GM23338 (cell line): ENCODE measurements around the gene NEURL1B. TPM values are rescaled to one million over a fixed set of nuclear protein-coding genes. Genes with fewer than 3 reads are reported as not detected.

Source experiments
- ATAC-seq: fragments of 200-7000 bp; cut with Tn5 transposase; 3 replicates; pipeline ENCODE4 v1.9.1; 2020
- DNase-seq: peaks from one replicate; pipeline ENCODE4 v3.0.0-alpha.2; 2015; ENCODE audit warnings: low spot score
- H2AFZ ChIP-seq: fragments of 200-600 bp; sonication (generic); 2 replicates; pipeline ENCODE4 v1.8.0; 2016; ENCODE audit warnings: antibody characterized with exemption, mild to moderate bottlenecking, moderate library complexity
- H3F3A ChIP-seq: fragments of 200-600 bp; sonication (generic); replicated peaks from 2 replicates; pipeline ENCODE4 v1.8.0; 2017; ENCODE audit warnings: antibody characterized with exemption, mixed run types, low read depth
- H3K27ac ChIP-seq: fragments of 200-600 bp; sonication (generic); 2 replicates; pipeline ENCODE4 v1.6.1; 2016; ENCODE audit warnings: low read depth
- H3K27me3 ChIP-seq: fragments of 200-600 bp; sonication (generic); 2 replicates; pipeline ENCODE4 v1.8.0; 2016; ENCODE audit warnings: mild to moderate bottlenecking, mixed run types, moderate library complexity; ENCODE audit not compliant: insufficient read depth
- H3K36me3 ChIP-seq: fragments of 200-600 bp; sonication (generic); 2 replicates; pipeline ENCODE4 v1.8.0; 2016; ENCODE audit warnings: mild to moderate bottlenecking; ENCODE audit not compliant: insufficient read depth
- H3K4me1 ChIP-seq: fragments of 200-600 bp; sonication (generic); 2 replicates; pipeline ENCODE4 v1.8.0; 2016; ENCODE audit warnings: mild to moderate bottlenecking, moderate library complexity; ENCODE audit not compliant: insufficient read depth
- H3K4me2 ChIP-seq: fragments of 200-600 bp; sonication (generic); 2 replicates; pipeline ENCODE4 v1.7.1; 2017; ENCODE audit warnings: mixed run types
- H3K4me3 ChIP-seq: fragments of 200-600 bp; sonication (generic); 2 replicates; pipeline ENCODE4 v1.6.1; 2016; ENCODE audit warnings: mixed run types
- H3K79me2 ChIP-seq: fragments of 200-600 bp; sonication (generic); replicated peaks from 2 replicates; pipeline ENCODE4 v1.8.0; 2017; ENCODE audit warnings: mild to moderate bottlenecking; ENCODE audit not compliant: insufficient read depth
- H3K9me2 ChIP-seq: fragments of 200-600 bp; sonication (generic); 2 replicates; pipeline ENCODE4 v1.8.0; 2017; ENCODE audit not compliant: insufficient read depth
- H4K20me1 ChIP-seq: fragments of 200-600 bp; sonication (generic); replicated peaks from 2 replicates; pipeline ENCODE4 v1.8.0; 2017; ENCODE audit warnings: mild to moderate bottlenecking; ENCODE audit not compliant: insufficient read depth
- H3K27ac Mint-ChIP-seq: 2 replicates; pipeline ENCODE4 v1.8.0; 2020; ENCODE audit warnings: inconsistent platforms, mild to moderate bottlenecking, moderate library complexity, mixed read lengths
- H3K27me3 Mint-ChIP-seq: 3 replicates; pipeline ENCODE4 v1.8.0; 2022; ENCODE audit warnings: low read depth, mild to moderate bottlenecking, moderate library complexity, mixed read lengths, inconsistent platforms; ENCODE audit not compliant: insufficient read depth, poor library complexity
- H3K36me3 Mint-ChIP-seq: 3 replicates; pipeline ENCODE4 v1.8.0; 2021; ENCODE audit warnings: low read depth, mild to moderate bottlenecking, inconsistent platforms, moderate library complexity, mixed read lengths
- H3K4me1 Mint-ChIP-seq: 3 replicates; pipeline ENCODE4 v1.8.0; 2020; ENCODE audit warnings: mild to moderate bottlenecking, inconsistent platforms, mixed read lengths
- H3K4me3 Mint-ChIP-seq: 3 replicates; pipeline ENCODE4 v1.8.0; 2021; ENCODE audit warnings: moderate library complexity, mild to moderate bottlenecking, inconsistent platforms, mixed read lengths
- H3K9me3 Mint-ChIP-seq: 3 replicates; pipeline ENCODE4 v1.8.0; 2020; ENCODE audit warnings: moderate library complexity, mild to moderate bottlenecking, inconsistent platforms, mixed read lengths
- CREB1 ChIP-seq: fragments of 250-450 bp; sonication (Bioruptor Pico); IDR thresholded peaks from 2 replicates; pipeline ENCODE4 v1.5.0; 2020; ENCODE audit warnings: low read depth, mild to moderate bottlenecking, moderate library complexity
- ETS1 ChIP-seq: IDR thresholded peaks from 2 replicates; pipeline ENCODE4 v1.6.1; 2016; ENCODE audit warnings: antibody characterized with exemption
- EZH2 ChIP-seq: fragments of 200-600 bp; sonication (generic); IDR thresholded peaks from one replicate; pipeline ENCODE4 v1.8.0; 2017; ENCODE audit warnings: antibody characterized with exemption, mild to moderate bottlenecking, low read depth; ENCODE audit not compliant: unreplicated experiment
- EZH2phosphoT487 ChIP-seq: fragments of 200-600 bp; sonication (generic); IDR thresholded peaks from one replicate; pipeline ENCODE4 v1.8.1; 2018; ENCODE audit warnings: antibody characterized with exemption; ENCODE audit not compliant: unreplicated experiment
- JUNB ChIP-seq: IDR thresholded peaks from one replicate; pipeline ENCODE4 v1.6.1; 2016; ENCODE audit warnings: antibody characterized with exemption; ENCODE audit not compliant: unreplicated experiment
- NANOG ChIP-seq: IDR thresholded peaks from 2 replicates; pipeline ENCODE4 v1.6.1; 2016; ENCODE audit warnings: antibody characterized with exemption, borderline replicate concordance
- POLR2AphosphoS5 ChIP-seq: IDR thresholded peaks from 2 replicates; pipeline ENCODE4 v1.6.1; 2016; ENCODE audit warnings: antibody characterized with exemption, low read depth
- STAT1 ChIP-seq: IDR thresholded peaks from one replicate; pipeline ENCODE4 v1.6.1; 2016; ENCODE audit warnings: antibody characterized with exemption; ENCODE audit not compliant: unreplicated experiment
- ZNF114 ChIP-seq: fragments of 250-450 bp; sonication (Bioruptor Pico); IDR thresholded peaks from 2 replicates; pipeline ENCODE4 v1.5.0; 2020; ENCODE audit warnings: mild to moderate bottlenecking, moderate library complexity
- ZNF331 ChIP-seq: fragments of 250-450 bp; sonication (Bioruptor Pico); IDR thresholded peaks from 2 replicates; pipeline ENCODE4 v1.5.0; 2020; ENCODE audit warnings: low read depth, mild to moderate bottlenecking, moderate library complexity
- polyA plus RNA-seq: library from polyadenylated mRNA; unstranded; fragments of >200 nt; fragmentation: Nextera tagmentation; extraction: Ambion mirVana; gene quantifications from 2 replicates; pipeline ENCODE4 v1.2.1, GENCODE V29; 2016
- total RNA-seq: library from RNA; depleted of rRNA; stranded (reverse); fragments of >200 nt; shearing (Covaris generic); gene quantifications from 2 replicates; pipeline ENCODE4 v1.2.3, GENCODE V29; 2014
- TF ChIP-seq, protein P1 (sequence below): IDR thresholded peaks from one replicate; pipeline ENCODE4 v1.6.1; 2018; ENCODE audit warnings: antibody characterized with exemption; ENCODE audit not compliant: unreplicated experiment
- TF ChIP-seq, protein P2 (sequence below), 2 experiments: fragments of 200-600 bp in 1 of 2; sonication (generic) in 1 of 2; conservative IDR thresholded peaks; 2 replicates each; pipeline versions ENCODE4 v1.5.1 to v1.6.1; 2016 to 2017; ENCODE audit warnings: antibody characterized with exemption in 2 of 2, low read depth in 2 of 2, mild to moderate bottlenecking in 2 of 2, moderate library complexity in 1 of 2
- TF ChIP-seq, protein P3 (sequence below): fragments of 250-450 bp; sonication (Bioruptor Pico); IDR thresholded peaks from 2 replicates; pipeline ENCODE4 v1.5.0; 2020; ENCODE audit warnings: mild to moderate bottlenecking, moderate library complexity

NEURL1B gene
- total and polyA plus RNA-seq, 2 experiments from 2014 or later, result 1.9 to 13.3 TPM

DNA sequence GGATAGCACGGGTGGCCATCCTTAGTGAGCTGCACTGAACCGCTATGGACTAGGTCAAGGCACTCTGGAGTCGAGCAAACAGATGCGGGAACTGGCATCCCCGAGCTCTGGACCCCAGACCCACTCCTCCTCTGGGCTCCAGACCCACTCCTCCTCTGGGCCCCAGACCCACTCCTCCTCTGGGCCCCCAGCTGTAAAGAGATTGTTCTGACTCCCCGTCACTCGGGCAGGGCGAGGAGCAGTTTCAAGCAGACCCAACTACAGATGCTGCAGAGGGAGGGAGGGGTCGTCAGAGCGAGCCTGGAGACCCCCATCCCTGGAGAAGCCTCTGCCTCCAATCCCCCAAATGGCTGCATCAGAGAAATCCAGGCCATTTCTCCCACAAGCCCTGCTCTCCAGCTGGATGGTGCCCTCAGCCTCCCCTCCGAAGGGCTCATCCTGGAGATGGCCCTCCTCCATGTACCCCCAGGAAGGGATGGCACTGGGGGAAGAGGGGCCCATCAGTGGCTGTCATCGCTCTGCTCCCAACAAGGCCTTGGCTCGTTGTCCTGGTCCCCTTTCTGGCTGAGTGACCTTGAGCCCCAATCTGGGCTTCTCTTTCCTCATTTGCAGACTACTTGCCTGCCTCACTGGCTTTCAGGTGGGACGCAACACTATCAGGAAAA lies 91.3 kb downstream of the NEURL1B start:
- no peak overlapping the region for H3K4me3 Mint-ChIP-seq
- Histone ChIP-seq H3F3A (no peaks in the 10 kb centered on the region), H3K27ac (no peak overlapping the region), H3K4me2 (no peak overlapping the region), H3K9me2 (no peaks in the 10 kb centered on the region), H3K4me1 (no peaks in the 10 kb centered on the region), H4K20me1 (no peaks in the 10 kb centered on the region), H3K79me2 (no peaks in the 10 kb centered on the region), H3K27me3 (no peaks in the 10 kb centered on the region), H3K4me3 (no peak overlapping the region), H3K36me3 (no peaks in the 10 kb centered on the region), H2AFZ (no peak overlapping the region)
- peaks cover 7% of the 10 kb centered on the region for H3K27me3 Mint-ChIP-seq
- no peaks in the 10 kb centered on the region for H3K9me3 Mint-ChIP-seq
- no peaks in the 10 kb centered on the region for H3K4me1 Mint-ChIP-seq
- H3K27ac Mint-ChIP-seq, result no peak overlapping the region
- TF ChIP-seq, protein P1, sequence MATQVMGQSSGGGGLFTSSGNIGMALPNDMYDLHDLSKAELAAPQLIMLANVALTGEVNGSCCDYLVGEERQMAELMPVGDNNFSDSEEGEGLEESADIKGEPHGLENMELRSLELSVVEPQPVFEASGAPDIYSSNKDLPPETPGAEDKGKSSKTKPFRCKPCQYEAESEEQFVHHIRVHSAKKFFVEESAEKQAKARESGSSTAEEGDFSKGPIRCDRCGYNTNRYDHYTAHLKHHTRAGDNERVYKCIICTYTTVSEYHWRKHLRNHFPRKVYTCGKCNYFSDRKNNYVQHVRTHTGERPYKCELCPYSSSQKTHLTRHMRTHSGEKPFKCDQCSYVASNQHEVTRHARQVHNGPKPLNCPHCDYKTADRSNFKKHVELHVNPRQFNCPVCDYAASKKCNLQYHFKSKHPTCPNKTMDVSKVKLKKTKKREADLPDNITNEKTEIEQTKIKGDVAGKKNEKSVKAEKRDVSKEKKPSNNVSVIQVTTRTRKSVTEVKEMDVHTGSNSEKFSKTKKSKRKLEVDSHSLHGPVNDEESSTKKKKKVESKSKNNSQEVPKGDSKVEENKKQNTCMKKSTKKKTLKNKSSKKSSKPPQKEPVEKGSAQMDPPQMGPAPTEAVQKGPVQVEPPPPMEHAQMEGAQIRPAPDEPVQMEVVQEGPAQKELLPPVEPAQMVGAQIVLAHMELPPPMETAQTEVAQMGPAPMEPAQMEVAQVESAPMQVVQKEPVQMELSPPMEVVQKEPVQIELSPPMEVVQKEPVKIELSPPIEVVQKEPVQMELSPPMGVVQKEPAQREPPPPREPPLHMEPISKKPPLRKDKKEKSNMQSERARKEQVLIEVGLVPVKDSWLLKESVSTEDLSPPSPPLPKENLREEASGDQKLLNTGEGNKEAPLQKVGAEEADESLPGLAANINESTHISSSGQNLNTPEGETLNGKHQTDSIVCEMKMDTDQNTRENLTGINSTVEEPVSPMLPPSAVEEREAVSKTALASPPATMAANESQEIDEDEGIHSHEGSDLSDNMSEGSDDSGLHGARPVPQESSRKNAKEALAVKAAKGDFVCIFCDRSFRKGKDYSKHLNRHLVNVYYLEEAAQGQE, result no peak
- no peak for TF ChIP-seq POLR2AphosphoS5
- TF ChIP-seq ZNF331, result no peak
- no peak for TF ChIP-seq EZH2phosphoT487
- TF ChIP-seq NANOG, result no peak
- no peak for TF ChIP-seq STAT1
- TF ChIP-seq ETS1, result no peak
- no peak for TF ChIP-seq EZH2
- TF ChIP-seq ZNF114 (CRISPR knock-in tag), result no peak
- TF ChIP-seq JUNB, result no peak
- TF ChIP-seq, protein P2, sequence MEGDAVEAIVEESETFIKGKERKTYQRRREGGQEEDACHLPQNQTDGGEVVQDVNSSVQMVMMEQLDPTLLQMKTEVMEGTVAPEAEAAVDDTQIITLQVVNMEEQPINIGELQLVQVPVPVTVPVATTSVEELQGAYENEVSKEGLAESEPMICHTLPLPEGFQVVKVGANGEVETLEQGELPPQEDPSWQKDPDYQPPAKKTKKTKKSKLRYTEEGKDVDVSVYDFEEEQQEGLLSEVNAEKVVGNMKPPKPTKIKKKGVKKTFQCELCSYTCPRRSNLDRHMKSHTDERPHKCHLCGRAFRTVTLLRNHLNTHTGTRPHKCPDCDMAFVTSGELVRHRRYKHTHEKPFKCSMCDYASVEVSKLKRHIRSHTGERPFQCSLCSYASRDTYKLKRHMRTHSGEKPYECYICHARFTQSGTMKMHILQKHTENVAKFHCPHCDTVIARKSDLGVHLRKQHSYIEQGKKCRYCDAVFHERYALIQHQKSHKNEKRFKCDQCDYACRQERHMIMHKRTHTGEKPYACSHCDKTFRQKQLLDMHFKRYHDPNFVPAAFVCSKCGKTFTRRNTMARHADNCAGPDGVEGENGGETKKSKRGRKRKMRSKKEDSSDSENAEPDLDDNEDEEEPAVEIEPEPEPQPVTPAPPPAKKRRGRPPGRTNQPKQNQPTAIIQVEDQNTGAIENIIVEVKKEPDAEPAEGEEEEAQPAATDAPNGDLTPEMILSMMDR (conservative IDR thresholded peaks at IDR 0.05; ENCODE audit: low read depth in 2 of 2), result no peak
- TF ChIP-seq, protein P3, sequence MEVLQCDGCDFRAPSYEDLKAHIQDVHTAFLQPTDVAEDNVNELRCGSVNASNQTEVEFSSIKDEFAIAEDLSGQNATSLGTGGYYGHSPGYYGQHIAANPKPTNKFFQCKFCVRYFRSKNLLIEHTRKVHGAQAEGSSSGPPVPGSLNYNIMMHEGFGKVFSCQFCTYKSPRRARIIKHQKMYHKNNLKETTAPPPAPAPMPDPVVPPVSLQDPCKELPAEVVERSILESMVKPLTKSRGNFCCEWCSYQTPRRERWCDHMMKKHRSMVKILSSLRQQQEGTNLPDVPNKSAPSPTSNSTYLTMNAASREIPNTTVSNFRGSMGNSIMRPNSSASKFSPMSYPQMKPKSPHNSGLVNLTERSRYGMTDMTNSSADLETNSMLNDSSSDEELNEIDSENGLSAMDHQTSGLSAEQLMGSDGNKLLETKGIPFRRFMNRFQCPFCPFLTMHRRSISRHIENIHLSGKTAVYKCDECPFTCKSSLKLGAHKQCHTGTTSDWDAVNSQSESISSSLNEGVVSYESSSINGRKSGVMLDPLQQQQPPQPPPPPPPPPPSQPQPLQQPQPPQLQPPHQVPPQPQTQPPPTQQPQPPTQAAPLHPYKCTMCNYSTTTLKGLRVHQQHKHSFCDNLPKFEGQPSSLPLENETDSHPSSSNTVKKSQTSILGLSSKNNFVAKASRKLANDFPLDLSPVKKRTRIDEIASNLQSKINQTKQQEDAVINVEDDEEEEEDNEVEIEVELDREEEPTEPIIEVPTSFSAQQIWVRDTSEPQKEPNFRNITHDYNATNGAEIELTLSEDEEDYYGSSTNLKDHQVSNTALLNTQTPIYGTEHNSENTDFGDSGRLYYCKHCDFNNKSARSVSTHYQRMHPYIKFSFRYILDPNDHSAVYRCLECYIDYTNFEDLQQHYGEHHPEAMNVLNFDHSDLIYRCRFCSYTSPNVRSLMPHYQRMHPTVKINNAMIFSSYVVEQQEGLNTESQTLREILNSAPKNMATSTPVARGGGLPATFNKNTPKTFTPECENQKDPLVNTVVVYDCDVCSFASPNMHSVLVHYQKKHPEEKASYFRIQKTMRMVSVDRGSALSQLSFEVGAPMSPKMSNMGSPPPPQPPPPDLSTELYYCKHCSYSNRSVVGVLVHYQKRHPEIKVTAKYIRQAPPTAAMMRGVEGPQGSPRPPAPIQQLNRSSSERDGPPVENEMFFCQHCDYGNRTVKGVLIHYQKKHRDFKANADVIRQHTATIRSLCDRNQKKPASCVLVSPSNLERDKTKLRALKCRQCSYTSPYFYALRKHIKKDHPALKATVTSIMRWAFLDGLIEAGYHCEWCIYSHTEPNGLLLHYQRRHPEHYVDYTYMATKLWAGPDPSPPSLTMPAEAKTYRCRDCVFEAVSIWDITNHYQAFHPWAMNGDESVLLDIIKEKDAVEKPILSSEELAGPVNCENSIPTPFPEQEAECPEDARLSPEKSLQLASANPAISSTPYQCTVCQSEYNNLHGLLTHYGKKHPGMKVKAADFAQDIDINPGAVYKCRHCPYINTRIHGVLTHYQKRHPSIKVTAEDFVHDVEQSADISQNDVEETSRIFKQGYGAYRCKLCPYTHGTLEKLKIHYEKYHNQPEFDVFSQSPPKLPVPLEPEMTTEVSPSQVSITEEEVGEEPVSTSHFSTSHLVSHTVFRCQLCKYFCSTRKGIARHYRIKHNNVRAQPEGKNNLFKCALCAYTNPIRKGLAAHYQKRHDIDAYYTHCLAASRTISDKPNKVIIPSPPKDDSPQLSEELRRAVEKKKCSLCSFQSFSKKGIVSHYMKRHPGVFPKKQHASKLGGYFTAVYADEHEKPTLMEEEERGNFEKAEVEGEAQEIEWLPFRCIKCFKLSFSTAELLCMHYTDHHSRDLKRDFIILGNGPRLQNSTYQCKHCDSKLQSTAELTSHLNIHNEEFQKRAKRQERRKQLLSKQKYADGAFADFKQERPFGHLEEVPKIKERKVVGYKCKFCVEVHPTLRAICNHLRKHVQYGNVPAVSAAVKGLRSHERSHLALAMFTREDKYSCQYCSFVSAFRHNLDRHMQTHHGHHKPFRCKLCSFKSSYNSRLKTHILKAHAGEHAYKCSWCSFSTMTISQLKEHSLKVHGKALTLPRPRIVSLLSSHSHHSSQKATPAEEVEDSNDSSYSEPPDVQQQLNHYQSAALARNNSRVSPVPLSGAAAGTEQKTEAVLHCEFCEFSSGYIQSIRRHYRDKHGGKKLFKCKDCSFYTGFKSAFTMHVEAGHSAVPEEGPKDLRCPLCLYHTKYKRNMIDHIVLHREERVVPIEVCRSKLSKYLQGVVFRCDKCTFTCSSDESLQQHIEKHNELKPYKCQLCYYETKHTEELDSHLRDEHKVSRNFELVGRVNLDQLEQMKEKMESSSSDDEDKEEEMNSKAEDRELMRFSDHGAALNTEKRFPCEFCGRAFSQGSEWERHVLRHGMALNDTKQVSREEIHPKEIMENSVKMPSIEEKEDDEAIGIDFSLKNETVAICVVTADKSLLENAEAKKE (CRISPR knock-in tag), result no peak
- TF ChIP-seq CREB1 (CRISPR knock-in tag), result no peak
- no peaks in the 10 kb centered on the region for H3K36me3 Mint-ChIP-seq
- DNase-seq (no peak), ATAC-seq (no peak)
